ENCODE data around the gene STRN3.
"Not testable (repeated sequence)": the region's sequence is repeated elsewhere in the genome, so short reads cannot be mapped to it uniquely, and the experiment has no call there.

Gene STRN3

DNA sequence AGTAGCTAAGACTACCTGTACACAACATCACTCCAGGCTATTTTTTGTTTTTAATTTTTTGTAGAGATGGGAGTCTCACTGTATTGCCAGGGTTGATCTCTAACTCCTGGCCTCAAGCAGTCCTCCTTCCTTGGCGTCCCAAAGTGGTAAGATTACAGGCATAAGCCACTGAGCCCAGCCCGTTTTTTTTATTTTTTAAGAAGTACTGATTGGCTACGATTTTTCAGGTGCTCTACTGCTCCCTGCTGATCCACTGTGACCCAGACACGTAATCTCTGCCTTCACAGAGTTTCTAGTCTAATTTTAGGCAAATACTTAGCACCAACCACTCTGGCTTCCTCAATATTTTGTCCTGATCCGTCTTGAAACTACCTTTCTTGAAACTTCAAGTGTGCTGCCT is 4.3 kb upstream of the STRN3 start:
- no peak for DNase-seq

DNA sequence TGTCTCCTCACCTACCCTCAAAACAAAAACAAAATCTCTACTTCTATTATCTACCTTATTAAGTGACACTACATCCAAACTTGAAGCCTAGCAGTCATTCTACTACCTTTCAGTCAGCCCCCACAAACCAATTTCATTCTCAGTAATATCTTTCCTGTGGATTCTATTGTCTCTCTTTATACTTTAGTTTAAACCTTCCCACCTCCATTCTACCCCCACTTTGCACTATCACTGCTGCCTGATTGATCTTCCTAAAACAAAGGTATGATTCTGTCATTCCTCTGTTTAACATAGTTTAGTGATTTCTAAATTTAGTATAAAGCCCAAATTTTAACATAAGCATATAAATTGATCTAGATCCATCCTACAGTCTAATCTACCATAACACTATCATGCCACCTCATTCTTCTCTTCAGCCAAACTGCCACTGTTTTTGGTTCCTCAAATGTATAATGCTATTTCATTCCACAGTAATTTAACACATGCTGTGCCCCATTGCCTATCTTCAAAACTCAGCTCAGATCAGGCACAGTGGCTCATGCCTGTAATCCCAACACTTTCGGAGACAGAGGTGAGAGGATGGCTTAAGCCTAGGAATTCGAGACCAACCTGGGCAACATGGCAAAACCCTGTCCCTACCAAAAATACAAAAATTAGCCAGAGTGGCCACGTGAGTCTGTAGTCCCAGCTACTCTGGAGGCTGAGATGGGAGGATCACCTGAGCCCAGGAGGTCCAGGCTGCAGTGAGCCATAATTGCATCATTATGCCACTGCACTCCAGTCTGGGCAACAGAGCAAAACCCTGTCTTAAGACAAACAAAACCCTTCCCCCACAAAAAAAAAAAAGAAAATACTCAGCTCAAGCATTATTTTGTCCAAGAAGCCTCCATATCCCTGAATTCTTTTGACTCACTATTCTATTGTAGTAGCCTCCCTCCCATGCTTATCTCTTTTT is 3.1 kb upstream of the STRN3 start:
- DNase-seq = no peak

DNA sequence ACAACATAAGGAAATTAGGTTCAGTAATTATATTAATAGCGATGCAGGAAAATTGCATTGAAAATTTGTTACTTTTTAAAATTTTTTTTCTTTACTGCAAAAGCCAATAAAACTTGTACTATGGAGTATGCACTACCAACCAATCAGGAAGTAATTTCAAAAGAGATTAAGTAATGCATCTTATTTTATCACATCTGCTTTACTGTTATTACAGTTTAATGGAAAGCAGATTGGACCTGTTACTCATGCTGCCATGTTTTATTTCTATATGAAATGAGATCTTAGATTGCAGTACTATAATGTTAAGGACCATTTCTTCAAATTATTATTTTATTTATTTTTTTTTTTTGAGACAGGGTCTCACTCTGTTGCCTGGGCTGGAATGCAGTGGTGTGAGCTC is 1.7 kb upstream of the STRN3 start:
- no peak for DNase-seq

DNA sequence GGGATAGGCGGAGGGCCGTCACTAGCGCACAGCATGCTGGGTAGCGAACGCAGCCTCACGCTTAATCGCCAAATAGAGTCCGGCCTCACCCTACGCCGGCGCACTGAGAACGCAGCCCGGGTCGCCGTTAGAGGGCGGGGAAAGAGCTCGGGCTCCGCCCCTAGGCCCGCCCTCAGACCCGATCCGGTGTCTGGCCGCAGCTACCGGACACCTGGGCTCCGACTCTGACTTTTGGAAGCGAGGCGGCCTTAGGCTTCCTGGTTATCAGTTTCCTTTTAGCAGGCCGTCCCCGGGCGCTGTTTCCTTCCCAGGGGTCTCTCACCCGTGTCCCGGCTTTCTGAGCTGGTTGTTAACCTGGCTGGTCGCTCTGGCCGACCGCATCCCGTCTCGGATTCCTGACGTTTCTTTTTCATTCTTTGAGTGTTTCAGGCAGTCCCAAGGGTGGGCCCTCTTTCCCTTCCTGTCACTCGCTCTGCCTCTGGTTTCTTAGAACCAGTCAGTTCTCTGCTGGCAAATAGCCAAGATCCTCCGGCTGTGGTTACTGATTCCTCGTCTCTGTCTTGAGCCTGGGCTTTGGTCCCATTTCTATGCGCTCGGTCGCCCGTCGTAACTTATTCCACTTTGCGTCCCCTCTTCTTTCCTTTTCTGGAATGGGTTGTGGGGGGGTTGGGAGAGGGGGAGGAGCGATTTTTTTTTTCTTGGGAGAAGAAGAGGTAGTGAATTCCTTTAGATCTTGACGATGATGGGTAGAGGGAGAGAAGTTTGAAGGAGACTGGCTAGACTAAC is 464 bp upstream of the STRN3 start:
- DNase-seq = peak; percentile 91

DNA sequence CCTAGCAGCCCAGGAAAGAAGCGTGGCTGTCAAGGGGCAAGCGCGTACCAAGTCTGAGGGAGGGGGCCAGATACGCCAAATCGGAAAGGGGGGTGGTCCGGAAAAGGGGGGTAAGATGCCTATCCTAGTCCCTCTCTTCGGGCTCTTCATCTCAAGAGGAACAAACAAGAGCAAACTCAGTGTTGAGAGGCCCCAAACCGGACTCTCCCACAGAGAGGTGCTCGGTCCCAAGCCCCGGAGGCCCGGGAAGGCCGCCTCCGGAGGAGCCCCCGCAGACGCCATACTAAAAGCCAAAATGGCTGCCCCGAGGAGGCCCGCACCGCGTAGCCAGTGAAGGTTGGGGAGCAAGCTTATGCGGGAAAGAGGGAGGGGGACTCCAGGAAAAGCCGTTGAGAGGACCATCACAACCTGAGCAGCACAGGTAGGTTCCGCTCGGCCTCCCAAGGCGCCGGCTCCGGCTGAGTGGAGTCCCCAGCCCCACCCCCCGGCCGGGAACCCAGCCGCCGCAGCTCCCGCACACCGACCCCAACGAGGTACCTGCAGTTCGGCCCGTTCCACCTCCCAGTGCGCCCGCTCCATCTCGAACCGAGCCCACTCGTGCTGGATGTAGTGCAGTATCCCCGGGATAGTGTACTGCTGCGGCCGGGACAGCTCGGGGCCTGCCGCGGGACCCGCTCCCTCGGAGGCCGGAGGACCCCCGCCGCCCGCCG is 657 bp downstream of the STRN3 start, which contains the start of gene AP4S1:
TSS of gene AP4S1 (plus strand) at position 283 of the 710 bp plus-strand sequence. CDS start 40,548 bp downstream, outside the sequence.
- no peak for DNase-seq

DNA sequence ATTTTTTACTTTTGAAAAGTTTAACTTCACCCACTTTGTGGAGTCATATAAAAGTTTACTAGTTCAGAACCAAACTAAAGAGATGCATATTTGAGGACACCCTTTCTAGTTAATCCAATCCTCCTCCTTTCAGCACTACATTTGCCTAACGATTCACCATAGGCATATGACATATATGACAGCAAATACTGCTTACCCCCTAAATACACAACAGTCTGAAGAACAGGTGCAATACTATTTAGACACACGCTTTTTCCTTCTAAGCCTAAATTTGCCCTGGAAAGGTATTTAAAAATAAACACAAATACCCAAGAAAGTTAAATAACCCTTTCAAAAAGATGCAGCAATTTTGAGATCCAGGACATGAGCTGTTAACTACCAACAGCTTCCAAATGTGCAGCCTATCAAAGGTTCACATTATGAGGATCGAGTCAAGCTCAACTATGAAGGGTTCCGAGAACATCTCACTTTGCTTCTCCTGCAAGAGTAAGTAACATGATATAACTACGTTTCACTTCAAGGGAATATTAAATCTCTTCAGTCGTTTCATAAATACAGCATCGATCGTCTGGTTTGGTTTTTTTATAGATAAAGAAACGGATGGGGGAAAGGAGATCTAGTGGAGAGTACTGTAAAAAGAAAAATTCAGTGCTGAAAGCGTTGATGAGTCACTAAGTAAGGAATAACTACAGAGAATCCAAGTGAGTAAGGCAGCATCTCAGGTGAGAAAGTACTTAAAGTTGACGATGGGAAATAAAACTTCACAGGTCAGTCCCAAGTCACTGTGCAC is 1.4 kb downstream of the STRN3 start:
- DNase-seq = no peak

DNA sequence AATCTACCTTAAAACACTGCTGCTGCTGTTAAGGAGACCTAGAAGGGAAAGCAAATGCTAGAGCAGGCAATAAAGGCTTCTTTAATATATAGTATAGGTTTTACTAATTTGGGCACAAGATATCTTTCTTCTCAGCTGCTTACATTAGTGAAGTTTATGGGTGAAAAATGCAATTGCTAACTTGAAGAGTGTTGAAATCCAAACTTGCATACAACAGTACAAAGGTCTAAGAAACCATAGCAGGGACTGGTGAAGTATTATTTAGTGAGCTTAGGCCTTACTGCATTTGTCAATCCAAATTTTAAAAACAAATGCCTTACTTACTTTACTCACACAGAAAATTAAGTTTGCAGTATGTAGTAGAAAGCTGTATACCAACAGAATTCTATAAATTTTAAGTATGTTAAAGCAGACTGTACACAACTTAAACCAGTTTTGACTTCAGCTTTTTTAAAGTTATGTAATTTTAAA is 2.1 kb downstream of the STRN3 start:
- no peak for DNase-seq

DNA sequence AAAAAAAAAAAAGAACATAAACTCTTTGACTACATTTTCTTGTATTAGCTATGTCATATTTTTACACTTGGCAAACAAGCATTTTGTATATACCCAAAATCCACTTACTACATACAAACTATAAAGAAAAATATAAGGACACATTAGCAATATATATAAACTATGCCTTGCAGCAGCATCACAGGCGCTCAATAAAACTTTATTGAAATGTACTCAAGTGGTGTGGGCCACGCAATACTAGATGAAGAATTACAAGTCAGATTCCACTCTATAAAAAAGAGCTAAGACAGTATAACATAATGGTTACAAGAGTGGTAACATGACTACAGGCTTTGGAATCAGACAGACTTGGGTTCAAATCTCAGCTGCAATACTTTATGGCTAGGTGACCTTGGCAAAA is 3.8 kb downstream of the STRN3 start:
- DNase-seq = no peak

DNA sequence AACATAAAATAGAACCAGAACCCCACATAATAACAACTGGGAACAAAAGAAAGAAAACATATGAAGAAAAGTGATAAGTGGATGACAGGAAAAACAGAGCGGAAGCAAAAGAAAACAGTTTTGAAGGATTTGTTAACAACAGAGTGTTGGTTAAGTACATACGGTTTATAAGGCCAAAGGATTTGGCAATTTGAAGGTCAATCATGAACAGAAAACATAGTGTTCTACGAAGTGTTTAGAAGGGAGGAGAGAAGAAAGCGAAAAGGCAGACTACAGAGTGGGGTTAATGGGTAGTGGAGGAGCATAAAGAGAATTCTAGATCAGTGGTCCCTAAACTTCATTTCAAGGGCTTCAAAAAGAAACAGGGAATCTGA is 4.6 kb downstream of the STRN3 start:
- no peak for DNase-seq

DNA sequence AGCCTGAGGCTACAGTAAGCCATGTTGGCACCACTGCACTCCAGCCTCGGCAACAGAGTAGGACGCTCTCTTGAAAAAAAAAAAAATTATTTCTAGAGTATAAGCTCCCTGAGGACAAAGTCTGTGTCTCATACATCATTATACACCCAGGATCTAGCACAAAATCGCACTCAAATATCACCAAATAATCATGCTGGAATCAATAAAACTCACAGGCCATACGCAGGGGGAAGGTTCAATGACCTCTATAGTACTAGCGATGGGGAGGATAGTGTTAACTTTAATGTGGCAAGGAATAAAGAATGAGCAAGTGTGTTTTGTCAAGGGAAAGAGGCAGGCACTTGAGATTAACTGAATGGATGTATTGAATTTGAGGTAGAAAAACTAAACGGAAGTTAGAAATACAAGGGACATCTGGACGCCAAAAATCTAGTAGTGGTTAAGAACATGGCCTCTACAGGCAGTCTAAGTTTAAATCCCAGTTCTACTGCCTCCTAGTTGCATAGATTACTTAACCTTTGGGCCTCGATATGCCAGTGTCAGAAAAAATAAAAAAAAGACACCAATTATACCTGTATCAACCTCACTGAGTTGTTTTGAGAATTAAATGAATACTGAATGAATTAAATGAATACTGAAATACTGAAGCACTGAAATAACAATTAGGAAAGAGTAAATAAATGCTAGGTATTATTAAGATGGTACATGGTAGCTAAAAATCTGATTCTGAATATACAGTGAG is 5.2 kb downstream of the STRN3 start:
- no peak for DNase-seq

DNA sequence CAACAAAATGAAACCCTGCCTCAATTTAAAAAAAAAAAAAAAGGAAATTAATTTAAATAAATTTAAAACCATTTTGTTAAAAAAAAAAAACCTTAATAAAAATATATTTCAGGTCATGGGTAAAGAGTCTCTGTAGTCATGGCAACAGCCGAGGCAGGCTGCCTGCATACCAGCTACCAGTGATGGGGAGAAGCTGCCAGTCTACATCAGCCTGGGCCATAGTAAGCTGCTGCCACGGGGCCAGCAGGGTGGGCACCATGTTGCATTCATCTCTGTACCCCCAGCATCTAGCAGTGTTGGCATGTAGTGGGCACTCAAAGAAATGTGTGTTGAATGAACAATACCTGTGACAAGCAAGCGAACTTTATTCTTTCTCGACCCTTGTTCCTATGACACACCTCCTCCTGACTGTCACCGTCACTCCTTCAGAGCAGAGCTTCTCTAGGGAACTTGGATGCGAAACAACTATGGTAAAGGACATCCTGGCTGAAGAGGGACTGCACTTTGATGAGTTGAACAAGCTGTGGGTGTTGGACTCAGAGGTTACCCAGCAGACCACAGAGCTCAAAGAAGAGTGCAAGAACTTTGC is 8.0 kb downstream of the STRN3 start:
- no peak for DNase-seq

DNA sequence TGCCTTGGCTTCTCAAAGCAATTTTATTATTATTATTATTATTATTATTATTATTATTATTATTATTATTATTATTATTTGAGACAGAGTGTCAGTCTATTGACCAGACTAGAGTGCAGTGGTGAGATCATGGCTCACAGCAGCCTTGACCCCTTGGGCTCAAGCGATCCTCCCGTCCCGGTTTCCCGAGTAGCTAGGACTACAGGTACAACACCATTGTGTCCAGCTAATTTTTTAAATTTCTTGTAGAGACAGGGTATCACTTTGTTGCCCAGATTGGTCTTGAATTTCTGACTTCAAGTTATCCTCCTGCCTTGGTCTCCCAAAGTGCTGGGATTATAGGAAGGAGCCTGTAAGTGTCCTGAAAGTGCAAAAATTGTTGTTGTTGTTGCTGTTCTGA is 12.3 kb downstream of the STRN3 start:
- DNase-seq = no peak

DNA sequence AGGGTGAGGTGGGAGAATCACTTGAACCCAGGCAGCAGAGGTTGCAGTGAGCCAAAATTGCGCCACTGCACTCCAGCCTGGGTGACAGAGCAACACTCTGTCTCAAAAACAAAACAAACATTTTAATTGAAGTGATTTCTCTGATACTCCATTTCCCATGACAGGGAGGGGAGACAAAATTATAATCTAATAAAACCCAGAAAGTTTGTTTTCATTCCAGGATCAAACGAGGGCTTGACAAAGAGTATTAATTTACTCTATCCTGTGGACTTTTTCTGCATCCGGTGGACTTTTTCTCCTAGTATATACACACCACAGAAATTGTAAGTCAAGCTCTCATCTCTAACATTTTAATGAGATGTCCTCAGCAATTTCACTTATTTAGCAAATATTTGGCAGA is 15.2 kb downstream of the STRN3 start:
- DNase-seq = no peak

DNA sequence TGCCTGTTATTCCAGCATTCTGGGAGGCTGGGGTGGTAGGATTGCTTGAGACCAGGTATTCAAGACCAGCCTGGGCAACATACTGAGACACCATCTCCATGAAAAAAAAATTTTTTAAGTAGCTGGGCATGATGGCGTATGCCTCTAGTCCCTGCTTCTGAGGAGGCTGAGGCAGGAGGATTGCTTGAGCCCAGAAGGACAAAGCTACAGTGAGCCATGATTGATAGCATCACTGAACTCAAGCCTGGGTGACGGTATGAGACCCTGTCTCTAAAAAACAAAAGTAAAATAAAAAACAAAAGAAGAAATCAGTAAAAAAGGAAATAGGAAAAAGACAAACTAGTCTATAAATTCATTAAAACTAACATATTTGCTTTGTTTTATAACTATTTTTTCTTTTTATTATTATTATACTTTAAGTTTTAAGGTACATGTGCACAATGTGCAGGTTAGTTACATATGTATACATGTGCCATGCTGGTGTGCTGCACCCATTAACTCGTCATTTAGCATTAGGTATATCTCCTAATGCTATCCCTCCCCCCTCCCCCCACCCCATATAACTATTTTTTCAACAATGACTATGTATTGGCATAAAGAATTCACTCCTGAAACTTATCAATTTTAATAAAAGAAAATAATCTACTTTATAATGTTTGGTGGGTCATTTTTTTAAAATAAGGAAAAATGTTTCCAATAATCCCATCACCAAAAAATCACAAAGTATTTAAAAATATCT is 16.2 kb downstream of the STRN3 start:
- DNase-seq = no peak

DNA sequence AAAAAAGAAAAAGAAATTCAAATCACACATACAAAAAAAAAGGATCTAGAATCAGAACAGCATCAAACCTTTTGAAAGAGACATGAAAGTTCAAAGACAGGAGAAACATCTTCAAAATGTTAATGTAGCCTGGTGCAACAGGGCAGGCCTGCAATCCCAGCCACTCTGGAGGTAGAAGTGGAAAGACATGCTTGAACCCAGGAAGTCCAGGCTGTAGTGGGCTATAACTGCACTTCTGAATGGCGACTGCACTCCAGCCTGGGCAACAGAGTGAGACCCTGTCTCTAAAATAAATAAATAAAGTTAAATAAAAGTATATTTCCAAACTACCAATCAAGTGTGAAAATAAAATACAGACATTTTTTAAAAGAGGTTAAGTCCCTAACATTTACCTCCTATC is 19.5 kb downstream of the STRN3 start:
- DNase-seq = no peak

DNA sequence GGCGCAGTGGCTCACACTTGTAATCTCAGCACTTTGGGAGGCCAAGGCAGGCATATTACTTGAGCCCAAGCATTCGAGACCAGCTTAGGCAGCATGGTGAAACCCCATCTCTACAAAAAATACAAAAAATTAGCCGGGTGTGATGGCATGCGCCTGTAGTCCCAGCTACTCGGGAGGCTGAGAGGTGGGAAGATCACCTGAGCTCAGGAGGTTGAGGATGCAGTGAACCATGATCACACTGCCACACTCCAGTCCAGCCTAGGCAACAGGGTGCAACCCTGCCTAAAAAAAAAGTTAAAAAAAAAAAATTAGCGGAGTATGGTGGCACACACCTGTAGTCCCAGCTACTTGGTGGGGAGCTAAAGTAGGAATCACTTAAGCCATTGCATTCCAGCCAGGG is 22.2 kb downstream of the STRN3 start:
- not testable (repeated sequence) for DNase-seq

DNA sequence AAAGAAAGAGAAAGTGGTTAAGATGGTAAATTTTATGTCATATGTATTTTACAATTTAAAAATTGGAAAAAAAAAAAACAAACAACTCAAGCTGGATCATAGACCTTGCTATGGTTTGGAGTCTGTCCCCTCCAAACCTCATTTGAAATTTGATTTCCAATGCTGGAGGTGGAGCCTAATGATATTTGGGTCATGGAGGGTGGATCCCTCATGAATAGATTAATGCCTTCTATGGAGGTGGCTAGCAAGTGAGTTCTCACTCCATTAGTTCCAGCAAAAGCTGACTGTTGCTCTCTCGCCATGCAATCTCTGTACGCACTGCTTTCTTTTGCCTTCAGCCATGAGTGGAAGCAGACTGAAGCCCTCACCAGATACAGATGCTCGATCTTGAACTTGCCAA is 22.9 kb downstream of the STRN3 start:
- no peak for DNase-seq

DNA sequence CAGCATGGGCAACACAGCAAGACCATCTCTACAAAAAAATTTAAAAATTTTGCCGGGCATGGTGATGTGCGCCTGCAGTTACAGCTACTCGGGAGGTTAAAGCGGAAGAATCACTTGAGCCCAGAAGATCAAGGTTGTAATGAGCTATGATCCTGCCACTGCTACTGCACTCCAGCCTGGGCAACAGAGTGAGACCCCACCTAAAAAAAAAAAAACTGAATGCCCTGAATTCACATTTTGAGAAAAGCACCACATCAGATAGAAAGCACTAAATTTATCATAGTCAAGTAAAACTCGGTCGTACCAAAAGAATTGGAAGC is 24.9 kb downstream of the STRN3 start:
- DNase-seq = no peak

DNA sequence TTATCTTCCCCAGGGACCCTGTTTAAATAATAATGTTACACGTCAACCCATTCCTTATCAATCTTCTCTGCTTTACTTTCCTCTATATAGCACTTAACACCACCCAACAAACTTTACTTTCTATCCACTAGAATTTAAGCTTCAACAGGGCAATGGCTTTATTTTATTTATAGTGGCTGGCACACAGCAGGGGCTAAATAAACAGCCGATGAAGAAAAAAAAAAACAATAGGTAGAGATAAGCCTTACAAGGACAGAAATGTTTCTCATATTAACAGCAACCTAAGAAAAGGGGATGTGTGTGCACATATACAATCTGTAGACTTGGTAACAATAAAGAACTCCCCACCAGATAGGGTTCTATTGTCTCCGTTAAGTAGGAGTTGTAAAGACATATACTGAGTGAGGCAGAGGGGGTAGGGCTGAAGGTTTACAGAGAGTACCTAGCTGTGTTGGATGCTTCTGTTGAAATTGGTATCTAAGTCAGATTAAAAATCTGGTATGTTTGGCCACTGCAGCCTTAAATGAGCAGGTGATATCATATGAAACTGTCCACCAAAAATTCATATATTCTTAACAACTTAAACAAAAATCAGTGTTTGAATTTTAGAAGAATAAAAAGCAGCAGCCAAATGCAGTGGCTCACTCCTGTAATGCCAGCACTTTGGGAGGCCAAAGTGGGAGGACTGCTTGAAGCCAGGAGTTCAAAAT is 25.4 kb downstream of the STRN3 start:
- DNase-seq = no peak
